Endometrial microvascular endothelial cells (primary cell): ENCODE measurements around the gene SYNE2. TPM values are rescaled to one million over a fixed set of nuclear protein-coding genes. Genes with fewer than 3 reads are reported as not detected.
"Not testable (repeated sequence)": the region's sequence is repeated elsewhere in the genome, so short reads cannot be mapped to it uniquely, and the experiment has no call there.

Source experiments
- in situ Hi-C: cut with HindIII; loops from 2 replicates; pipeline ENCODE4 v1.10.0; 2017; ENCODE audit warnings: low sequenced_read_pairs, low pct_unique_long_range_greater_than_20kb; ENCODE audit errors: inconsistent ontology term
- total RNA-seq: library from RNA; depleted of rRNA; stranded (reverse); fragments of >200 nt; gene quantifications from one replicate; pipeline ENCODE4 v1.2.3, GENCODE V29; 2015; ENCODE audit errors: inconsistent ontology term

The SYNE2 gene
- total RNA-seq, 1 donor from 2014 or later: 24.9 TPM

GRCh38 chr14:64147126-64147790 is 294.5 kb downstream of the SYNE2 start:
- in situ Hi-C loops: no loop called here

- in situ Hi-C loops: no loop called here
Measured at GRCh38 chr14:64149921-64150320, 297.1 kb downstream of the SYNE2 start.

DNA sequence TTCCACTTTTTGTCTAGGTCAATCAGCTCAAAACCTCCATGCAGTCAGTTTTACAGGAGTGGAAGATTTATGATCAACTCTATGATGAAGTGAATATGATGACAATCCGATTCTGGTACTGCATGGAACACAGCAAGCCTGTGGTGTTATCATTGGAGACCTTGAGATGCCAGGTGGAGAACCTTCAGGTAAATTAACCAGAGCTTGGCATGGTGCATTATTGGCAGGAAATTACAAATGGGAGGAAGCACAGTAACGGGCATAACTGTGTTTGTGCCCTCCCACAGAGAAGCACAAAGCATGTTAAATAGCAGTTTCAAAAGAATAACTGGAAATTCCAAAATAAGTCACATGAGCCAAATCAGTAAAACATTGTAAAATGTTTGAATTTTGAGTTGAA is 305.8 kb downstream of the SYNE2 start:
- in situ Hi-C loops: no loop called here

- in situ Hi-C loops: no loop called here
Measured at GRCh38 chr14:64159588-64159987, 306.8 kb downstream of the SYNE2 start.

GRCh38 chr14:64170181-64170580 is 317.4 kb downstream of the SYNE2 start:
- in situ Hi-C loops: no loop called here

GRCh38 chr14:64174922-64175782 is 322.3 kb downstream of the SYNE2 start:
- in situ Hi-C loops: no loop called here

DNA sequence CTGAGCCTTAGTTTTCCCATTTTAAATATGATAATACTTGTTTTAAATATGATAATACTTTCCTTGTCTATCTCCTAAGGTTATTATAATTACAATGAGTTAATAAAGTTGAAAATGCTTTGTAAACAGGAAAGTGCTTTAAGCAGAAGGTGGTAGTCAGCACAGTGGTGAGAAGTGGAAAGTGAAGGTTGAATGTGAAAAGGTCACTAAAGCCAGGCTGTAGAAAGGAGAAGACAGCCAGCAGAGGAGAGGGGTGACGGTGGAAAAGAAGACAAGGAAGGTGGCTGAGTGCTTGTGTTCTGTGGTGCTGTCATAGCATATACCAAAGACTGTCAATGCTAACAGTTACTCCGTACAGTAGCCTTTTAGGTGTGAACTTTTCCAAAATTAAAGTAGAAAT is 323.5 kb downstream of the SYNE2 start:
- in situ Hi-C loops: no loop called here

DNA sequence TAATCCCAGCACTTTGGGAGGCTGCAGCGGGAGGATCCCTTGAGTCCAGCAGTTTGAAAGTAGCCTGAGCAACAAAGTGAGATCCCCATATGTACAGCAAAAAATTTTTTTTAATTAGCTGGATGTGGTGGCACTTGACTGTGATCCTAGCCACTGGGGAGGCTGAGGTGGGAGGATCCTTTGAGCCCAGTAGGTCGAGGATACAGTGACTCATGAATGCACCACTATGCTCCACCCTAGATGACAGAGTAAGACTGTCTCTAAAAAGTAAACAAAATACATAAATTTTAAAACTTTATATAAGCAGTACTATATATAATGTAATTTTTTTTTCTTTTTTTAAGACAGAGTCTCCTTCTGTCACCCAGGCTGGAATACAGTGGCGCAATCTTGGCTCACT is 326.0 kb downstream of the SYNE2 start:
- in situ Hi-C loops: no loop called here

- in situ Hi-C loops: not testable (repeated sequence)
Measured at GRCh38 chr14:64182908-64183307, 330.1 kb downstream of the SYNE2 start.

DNA sequence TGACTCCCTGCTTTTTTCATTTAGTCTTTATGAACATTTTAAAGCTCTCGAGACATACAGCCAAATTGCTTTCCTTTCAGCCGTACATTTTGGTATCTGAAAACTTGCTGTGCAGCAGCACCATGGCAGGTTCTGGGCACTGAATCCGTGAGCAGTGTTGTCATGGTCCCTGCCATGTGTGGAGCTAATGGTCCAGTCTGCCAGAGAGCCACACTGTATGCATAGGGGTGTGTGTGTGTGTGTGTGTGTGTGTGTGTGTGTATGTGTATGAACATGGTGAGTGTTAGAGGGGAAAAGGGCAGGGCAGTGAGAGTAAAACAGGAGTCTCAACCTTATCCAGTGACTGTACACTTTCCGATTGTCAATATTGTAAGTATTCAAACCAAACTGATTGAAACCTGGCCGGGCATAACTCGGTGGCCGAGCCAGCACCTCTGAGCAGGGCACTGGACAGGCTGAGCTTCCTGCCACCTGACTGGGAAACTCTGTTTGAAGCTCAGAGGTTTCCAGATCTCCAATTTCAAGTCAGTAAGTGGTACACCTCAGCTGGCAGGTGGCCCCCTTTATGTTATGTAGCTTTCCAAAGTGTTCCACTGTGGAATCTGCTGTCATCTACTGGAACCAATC is 331.4 kb downstream of the SYNE2 start:
- in situ Hi-C loops: no loop called here

GRCh38 chr14:64185184-64185583 is 332.4 kb downstream of the SYNE2 start:
- in situ Hi-C loops: no loop called here

DNA sequence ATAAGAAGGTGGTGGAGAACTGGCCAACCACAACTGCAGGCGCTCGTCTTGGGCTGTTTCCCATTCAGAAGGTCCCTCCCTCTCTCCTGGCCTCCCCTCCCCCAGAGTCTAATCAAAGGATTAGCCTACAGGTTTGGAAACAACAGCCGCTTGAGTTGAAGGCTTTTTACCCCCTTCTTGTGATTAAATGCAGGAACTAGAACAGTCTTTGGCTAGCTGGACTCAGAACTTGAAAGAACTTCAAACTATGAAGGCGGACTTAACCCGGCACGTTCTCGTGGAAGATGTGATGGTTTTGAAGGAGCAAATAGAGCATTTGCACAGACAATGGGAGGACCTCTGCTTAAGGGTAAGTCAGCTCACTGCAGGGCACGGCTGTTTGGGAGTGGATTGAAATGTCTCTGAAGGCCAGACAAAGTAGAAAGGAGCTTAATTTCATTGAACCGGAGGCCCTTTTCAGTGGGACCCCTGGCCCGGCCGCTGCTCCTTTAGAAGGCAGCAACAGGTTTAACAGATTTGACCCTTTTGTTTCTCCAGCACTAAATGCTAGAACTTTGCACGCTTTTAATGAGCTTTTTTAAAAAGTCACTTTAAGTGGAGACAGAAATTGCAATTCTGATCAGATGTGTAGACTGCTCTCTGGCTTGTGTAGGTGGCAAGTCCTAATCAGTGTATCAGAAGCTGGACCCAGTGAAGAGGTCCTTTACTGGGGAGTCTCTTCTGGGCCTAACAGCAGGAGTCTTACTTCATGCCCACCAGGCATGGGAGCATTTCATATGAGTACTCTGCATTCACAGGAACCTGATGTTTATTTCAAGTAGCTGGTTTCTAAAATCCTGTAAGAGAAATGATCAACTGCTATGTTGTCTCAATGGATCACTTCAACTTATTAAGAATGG is 333.7 kb downstream of the SYNE2 start:
- in situ Hi-C loops: no loop called here

- in situ Hi-C loops: no loop called here
Measured at GRCh38 chr14:64187331-64187730, 334.5 kb downstream of the SYNE2 start.

DNA sequence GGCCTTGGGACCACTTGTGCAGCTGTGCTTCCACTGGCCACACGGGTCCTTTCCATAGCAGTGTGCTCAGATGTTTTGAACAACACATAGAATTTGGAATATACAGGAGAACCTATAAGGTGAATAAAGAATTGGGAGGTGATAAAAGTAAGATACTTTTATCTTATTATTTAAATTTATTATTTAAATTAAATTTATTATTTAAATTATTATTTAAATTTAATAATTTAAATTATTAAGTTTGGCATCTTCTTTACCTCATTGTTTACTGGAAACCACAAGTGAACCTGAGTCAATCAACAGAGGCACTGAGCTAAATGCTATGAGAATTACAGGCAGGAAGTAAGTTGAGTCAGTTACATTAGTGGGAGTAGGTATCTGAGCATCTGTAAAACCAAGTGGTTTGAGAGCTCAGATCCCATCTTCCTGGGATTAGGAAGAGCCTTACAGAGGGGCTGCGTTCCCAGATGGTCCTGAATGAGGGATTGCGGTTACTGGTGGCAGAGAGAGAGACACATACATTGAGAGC is 338.2 kb downstream of the SYNE2 start:
- in situ Hi-C loops: no loop called here

GRCh38 chr14:64191756-64192155 is 339.0 kb downstream of the SYNE2 start:
- in situ Hi-C loops: no loop called here

GRCh38 chr14:64193821-64194220 is 341.0 kb downstream of the SYNE2 start:
- in situ Hi-C loops: no loop called here

GRCh38 chr14:64194404-64194803 is 341.6 kb downstream of the SYNE2 start:
- in situ Hi-C loops: no loop called here

DNA sequence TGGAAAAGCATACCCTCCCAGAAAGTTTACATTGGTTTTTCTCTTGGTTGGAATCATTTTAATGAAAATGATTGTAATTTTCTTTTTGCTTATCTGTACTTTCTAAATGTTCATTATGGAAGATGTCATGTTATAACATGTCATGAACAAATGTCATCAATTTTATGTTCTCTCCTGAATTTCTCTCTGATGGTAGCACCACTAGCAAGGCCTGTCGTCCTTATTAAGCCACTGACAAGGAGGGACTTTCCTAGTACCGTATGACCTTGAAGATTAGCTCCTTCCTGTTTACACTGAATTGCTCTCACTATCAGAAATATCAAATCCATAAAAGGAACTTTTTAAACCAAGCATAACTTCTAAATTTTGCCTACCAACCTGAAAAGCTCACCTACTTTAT is 342.4 kb downstream of the SYNE2 start:
- in situ Hi-C loops: no loop called here

GRCh38 chr14:64196056-64196455 is 343.3 kb downstream of the SYNE2 start:
- in situ Hi-C loops: no loop called here
